NCI-H2107 (cell line): ENCODE data around the gene TNIK.
"Not testable (repeated sequence)": the region's sequence is repeated elsewhere in the genome, so short reads cannot be mapped to it uniquely, and the experiment has no call there.

Experiments used
- DNase-seq: peaks from one replicate; lab custom pipeline; 2025; lab: John Stamatoyannopoulos, UW

The TNIK gene

GRCh38 chr3:171125010-171125409 is 335.2 kb downstream of the TNIK start:
- DNase-seq: no peak

GRCh38 chr3:171123915-171124314 is 336.3 kb downstream of the TNIK start:
- DNase-seq: no peak

GRCh38 chr3:171122861-171123260 is 337.3 kb downstream of the TNIK start:
- DNase-seq: no peak

- no peak for DNase-seq
These were observed 338.0 kb downstream of the TNIK start for GRCh38 chr3:171122240-171122639.

- DNase-seq: no peak
These were observed 338.4 kb downstream of the TNIK start for GRCh38 chr3:171121801-171122200.

GRCh38 chr3:171119402-171119801 is 340.8 kb downstream of the TNIK start:
- DNase-seq: not testable (repeated sequence)

GRCh38 chr3:171118993-171119392 is 341.2 kb downstream of the TNIK start:
- DNase-seq: not testable (repeated sequence)

GRCh38 chr3:171116824-171117395 is 343.3 kb downstream of the TNIK start:
- no peak for DNase-seq

- no peak for DNase-seq
These were observed 343.8 kb downstream of the TNIK start for GRCh38 chr3:171116365-171116764.

GRCh38 chr3:171115667-171116066 is 344.5 kb downstream of the TNIK start:
- no peak for DNase-seq

- DNase-seq: no peak
These were observed 346.5 kb downstream of the TNIK start for GRCh38 chr3:171113716-171114115.

- DNase-seq: no peak
These were observed 349.5 kb downstream of the TNIK start for GRCh38 chr3:171110715-171111114.

GRCh38 chr3:171108066-171108465 is 352.1 kb downstream of the TNIK start:
- no peak for DNase-seq

GRCh38 chr3:171103185-171103584 is 357.0 kb downstream of the TNIK start:
- no peak for DNase-seq

GRCh38 chr3:171101982-171102641 is 358.1 kb downstream of the TNIK start:
- no peak for DNase-seq

GRCh38 chr3:171099911-171100310 is 360.3 kb downstream of the TNIK start:
- DNase-seq: no peak

- peak; percentile 83 for DNase-seq
These were observed 365.1 kb downstream of the TNIK start for GRCh38 chr3:171095063-171095462.

- no peak for DNase-seq
These were observed 365.8 kb downstream of the TNIK start for GRCh38 chr3:171094411-171094810.

- no peak for DNase-seq
These were observed 366.7 kb downstream of the TNIK start for GRCh38 chr3:171093462-171093861.

- peak; percentile 73 for DNase-seq
These were observed 367.7 kb downstream of the TNIK start for GRCh38 chr3:171092467-171092911.

GRCh38 chr3:171090321-171090720 is 369.9 kb downstream of the TNIK start:
- no peak for DNase-seq

- peak; percentile 46 for DNase-seq
These were observed 371.0 kb downstream of the TNIK start for GRCh38 chr3:171088964-171089754.

GRCh38 chr3:171088496-171088895 is 371.7 kb downstream of the TNIK start:
- DNase-seq: no peak
